ENCODE data around the gene DDX41.

Gene DDX41

GRCh38 chr5:177468329-177468684 is 48.5 kb downstream of the DDX41 start:
- no peak overlapping the region for H3K4me3 ChIP-seq (ENCODE audit: low read depth, low read length)
- DNase-seq (ENCODE audit: low read depth): no peak
- TF ChIP-seq, protein P1, sequence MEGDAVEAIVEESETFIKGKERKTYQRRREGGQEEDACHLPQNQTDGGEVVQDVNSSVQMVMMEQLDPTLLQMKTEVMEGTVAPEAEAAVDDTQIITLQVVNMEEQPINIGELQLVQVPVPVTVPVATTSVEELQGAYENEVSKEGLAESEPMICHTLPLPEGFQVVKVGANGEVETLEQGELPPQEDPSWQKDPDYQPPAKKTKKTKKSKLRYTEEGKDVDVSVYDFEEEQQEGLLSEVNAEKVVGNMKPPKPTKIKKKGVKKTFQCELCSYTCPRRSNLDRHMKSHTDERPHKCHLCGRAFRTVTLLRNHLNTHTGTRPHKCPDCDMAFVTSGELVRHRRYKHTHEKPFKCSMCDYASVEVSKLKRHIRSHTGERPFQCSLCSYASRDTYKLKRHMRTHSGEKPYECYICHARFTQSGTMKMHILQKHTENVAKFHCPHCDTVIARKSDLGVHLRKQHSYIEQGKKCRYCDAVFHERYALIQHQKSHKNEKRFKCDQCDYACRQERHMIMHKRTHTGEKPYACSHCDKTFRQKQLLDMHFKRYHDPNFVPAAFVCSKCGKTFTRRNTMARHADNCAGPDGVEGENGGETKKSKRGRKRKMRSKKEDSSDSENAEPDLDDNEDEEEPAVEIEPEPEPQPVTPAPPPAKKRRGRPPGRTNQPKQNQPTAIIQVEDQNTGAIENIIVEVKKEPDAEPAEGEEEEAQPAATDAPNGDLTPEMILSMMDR (IDR thresholded peaks at IDR 0.05; ENCODE audit: insufficient read depth, low read depth, low read length, missing control alignments): no peak

- no peak overlapping the region for H3K4me3 ChIP-seq (ENCODE audit: low read depth, low read length)
- DNase-seq (ENCODE audit: low read depth): no peak
- TF ChIP-seq, protein P1 (IDR thresholded peaks at IDR 0.05; ENCODE audit: insufficient read depth, low read depth, low read length, missing control alignments): no peak
Measured at GRCh38 chr5:177467436-177467835, 49.3 kb downstream of the DDX41 start.

DNA sequence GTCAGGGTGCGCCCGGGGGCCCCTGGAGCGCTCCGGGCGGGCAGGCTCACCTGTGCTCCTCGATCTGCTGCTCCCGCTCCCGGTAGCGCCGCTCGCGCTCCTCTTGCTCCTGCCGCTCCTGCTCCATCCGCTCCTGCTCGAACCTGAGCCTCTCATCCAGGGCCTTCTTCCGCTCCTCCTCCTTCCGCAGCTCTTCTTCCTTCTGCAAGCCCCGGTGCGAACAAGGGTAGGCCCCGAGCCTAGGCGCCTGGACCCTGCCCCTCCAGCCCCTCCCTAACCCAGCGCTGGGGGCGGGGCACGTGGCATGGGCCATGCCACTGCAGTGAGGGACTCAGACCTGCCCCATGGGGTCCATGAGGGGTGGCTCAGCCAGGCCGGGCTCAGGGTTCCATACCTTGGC is 49.9 kb downstream of the DDX41 start:
- H3K4me3 ChIP-seq (ENCODE audit: low read depth, low read length): no peak overlapping the region
- TF ChIP-seq, protein P1 (IDR thresholded peaks at IDR 0.05; ENCODE audit: insufficient read depth, low read depth, low read length, missing control alignments): no peak
- DNase-seq (ENCODE audit: low read depth): no peak

- DNase-seq (ENCODE audit: low read depth): no peak
- TF ChIP-seq, protein P1 (IDR thresholded peaks at IDR 0.05; ENCODE audit: insufficient read depth, low read depth, low read length, missing control alignments): no peak
- no peak overlapping the region for H3K4me3 ChIP-seq (ENCODE audit: low read depth, low read length)
Measured at GRCh38 chr5:177465044-177465443, 51.7 kb downstream of the DDX41 start.

GRCh38 chr5:177462021-177462670 is 54.6 kb downstream of the DDX41 start:
- H3K4me3 ChIP-seq (ENCODE audit: low read depth, low read length): no peak overlapping the region
- TF ChIP-seq, protein P1 (IDR thresholded peaks at IDR 0.05; ENCODE audit: insufficient read depth, low read depth, low read length, missing control alignments): no peak
- DNase-seq (ENCODE audit: low read depth): no peak

Data from GM12865 (cell line).